ENCODE measurements around the gene IFITM5.
"Not testable (repeated sequence)": the region's sequence is repeated elsewhere in the genome, so short reads cannot be mapped to it uniquely, and the experiment has no call there.

DNA sequence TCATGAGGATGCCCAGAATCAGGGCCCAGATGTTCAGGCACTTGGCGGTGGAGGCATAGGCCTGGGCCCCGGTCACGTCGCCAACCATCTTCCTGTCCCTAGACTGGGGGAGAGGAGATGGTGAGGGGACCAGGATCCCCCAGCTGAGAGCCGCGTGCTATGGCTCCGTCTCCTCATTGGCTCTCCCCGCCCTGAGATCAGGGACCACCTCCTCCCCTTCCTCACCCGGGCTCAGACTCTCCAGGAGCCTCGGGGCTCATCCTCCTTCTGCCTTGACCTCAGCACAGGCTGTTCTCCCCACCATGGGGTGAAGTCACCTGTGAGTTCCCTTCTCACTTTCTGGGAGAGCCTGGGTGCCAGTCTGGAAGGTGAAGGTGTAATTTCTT, 20.6 kb upstream of the IFITM5 start:
- TF ChIP-seq, protein P1, sequence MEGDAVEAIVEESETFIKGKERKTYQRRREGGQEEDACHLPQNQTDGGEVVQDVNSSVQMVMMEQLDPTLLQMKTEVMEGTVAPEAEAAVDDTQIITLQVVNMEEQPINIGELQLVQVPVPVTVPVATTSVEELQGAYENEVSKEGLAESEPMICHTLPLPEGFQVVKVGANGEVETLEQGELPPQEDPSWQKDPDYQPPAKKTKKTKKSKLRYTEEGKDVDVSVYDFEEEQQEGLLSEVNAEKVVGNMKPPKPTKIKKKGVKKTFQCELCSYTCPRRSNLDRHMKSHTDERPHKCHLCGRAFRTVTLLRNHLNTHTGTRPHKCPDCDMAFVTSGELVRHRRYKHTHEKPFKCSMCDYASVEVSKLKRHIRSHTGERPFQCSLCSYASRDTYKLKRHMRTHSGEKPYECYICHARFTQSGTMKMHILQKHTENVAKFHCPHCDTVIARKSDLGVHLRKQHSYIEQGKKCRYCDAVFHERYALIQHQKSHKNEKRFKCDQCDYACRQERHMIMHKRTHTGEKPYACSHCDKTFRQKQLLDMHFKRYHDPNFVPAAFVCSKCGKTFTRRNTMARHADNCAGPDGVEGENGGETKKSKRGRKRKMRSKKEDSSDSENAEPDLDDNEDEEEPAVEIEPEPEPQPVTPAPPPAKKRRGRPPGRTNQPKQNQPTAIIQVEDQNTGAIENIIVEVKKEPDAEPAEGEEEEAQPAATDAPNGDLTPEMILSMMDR (IDR thresholded peaks at IDR 0.05): not testable (repeated sequence)
- TF ChIP-seq POLR2AphosphoS5 (IDR thresholded peaks at IDR 0.05): not testable (repeated sequence)
- TF ChIP-seq POLR2A (IDR thresholded peaks at IDR 0.05): peak; percentile 17

All from prostate gland (tissue), 2 donors.